ENCODE results near the gene TMEM200B.
"Not testable (repeated sequence)": the region's sequence is repeated elsewhere in the genome, so short reads cannot be mapped to it uniquely, and the experiment has no call there.

The TMEM200B gene

GRCh38 chr1:29136391-29136915, 12.8 kb upstream of the TMEM200B start:
- DNase-seq (ENCODE audit: low read depth, low spot score) = no peak
- no peak overlapping the region for H3K27ac ChIP-seq

DNA sequence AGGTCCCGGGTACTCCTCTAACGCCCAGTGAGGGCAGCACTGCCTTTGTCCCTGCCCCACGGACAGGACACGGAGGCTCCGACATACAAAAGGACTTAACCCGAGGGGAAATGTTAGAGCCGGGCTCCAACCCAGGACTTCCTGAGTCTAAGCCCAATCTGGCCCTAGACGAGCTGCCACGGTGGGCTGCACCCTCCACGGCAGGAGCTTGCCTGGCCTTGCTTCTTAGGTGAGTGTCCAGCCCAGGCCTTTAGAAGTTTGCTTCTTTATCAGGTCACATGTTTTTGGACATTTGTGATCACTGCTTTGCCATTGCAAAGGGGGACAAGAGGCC, 11.0 kb upstream of the TMEM200B start:
- no peak overlapping the region for H3K27ac ChIP-seq

GRCh38 chr1:29133861-29134694, 10.4 kb upstream of the TMEM200B start:
- no peak overlapping the region for H3K27ac ChIP-seq
- no peak for DNase-seq (ENCODE audit: low read depth, low spot score)

More for the DNA sequence above, 11.0 kb upstream of the TMEM200B start:
- no peak for DNase-seq (ENCODE audit: low read depth, low spot score)

GRCh38 chr1:29131056-29131455, 7.4 kb upstream of the TMEM200B start:
- not testable (repeated sequence) for H3K27ac ChIP-seq; DNase-seq (ENCODE audit: low read depth, low spot score)

DNA sequence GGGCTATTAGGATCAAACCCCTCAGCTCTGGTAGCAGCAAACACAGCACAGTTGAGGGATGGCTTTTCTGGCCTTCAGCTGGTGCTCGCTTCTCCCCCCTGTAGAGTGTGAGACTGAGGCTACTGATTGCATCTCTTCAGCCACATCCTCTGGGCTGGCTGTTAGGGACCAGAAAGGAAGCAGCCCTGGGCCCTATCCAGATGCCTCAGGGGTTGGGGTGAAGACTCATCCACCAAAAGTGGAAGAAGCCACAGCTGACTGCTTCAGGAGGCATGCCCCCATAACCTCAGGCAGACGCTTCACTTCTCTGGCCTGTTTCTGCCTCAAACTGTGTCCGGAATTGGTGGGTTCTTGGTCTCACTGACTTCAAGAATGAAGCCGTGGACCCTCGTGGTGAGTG, 6.2 kb upstream of the TMEM200B start:
- no peak overlapping the region for H3K27ac ChIP-seq
- DNase-seq (ENCODE audit: low read depth, low spot score) = no peak

- no peak overlapping the region for H3K27ac ChIP-seq
- no peak for DNase-seq (ENCODE audit: low read depth, low spot score)
Observed at GRCh38 chr1:29128739-29129138, 5.0 kb upstream of the TMEM200B start.

GRCh38 chr1:29126198-29126597, 2.5 kb upstream of the TMEM200B start:
- no peak overlapping the region for H3K27ac ChIP-seq
- no peak for DNase-seq (ENCODE audit: low read depth, low spot score)

GRCh38 chr1:29125788-29126187, 2.1 kb upstream of the TMEM200B start:
- H3K27ac ChIP-seq = no peak overlapping the region
- DNase-seq (ENCODE audit: low read depth, low spot score) = no peak

DNA sequence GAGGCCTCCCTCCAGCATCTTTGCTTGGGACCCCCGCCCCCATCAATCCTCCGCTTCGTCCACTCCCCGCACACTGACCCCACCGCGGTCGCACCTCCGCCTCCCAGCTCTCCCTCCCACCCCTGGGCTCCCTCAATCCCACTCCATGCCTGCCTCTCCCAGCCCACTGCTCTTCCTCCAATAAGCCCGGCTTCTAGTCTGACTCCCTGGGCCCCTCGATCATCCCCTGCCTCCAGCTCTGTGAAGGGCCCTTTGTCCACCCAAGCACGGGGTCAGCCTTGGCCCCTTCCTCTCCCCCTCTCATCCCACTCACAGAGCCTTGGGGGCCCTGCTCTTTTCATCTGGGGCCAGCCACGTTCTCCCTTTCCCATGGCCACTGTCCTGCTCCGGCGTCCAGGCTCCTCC, 1.5 kb upstream of the TMEM200B start:
- no peak overlapping the region for H3K27ac ChIP-seq

GRCh38 chr1:29124366-29125236, 898 bp upstream of the TMEM200B start:
- DNase-seq (ENCODE audit: low read depth, low spot score) = no peak
- H3K27ac ChIP-seq = no peak overlapping the region

More for the DNA sequence above, 1.5 kb upstream of the TMEM200B start:
- DNase-seq (ENCODE audit: low read depth, low spot score) = no peak

DNA sequence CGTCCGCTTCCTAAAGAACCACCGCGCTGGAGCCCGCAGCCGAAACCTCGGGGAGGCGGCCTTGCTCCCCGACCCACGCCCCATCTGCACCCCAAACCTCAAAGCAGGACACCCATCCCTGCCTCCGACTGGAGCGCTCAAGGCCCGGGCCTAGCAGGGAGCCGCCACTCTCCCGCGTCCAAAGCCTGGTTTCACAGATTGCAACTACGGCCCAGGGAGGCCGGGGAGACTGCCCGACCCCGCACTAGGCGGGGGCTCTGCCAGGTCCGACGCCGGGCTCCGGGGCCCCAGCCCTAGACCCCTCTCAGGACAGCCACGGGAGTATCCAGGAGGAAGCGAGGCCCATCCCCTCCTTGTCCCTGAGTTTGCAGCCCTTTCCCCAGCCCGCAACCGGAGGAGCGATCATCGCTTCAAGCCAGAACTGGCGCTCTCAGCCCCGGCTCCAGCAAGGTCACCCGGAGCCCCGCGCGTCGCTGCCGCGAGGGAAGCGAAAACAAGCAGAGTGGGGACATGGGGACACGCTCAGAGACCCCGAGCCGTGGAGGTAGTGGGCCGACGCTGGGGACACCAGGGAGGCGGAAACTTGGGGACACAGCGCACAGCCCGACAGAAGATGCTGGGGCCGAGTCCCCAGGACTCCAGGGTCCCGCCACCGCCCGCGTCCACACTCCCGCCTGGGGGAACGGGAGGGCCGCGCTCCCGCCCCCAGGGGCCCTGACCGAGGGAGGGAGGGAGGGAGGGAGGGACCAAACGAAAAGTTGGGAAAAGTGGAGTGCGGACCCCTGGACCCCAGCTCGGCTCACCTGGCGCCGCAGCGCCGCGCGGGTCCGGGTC, 433 bp downstream of the TMEM200B start:
- no peak for DNase-seq (ENCODE audit: low read depth, low spot score)
- no peak overlapping the region for H3K27ac ChIP-seq

DNA sequence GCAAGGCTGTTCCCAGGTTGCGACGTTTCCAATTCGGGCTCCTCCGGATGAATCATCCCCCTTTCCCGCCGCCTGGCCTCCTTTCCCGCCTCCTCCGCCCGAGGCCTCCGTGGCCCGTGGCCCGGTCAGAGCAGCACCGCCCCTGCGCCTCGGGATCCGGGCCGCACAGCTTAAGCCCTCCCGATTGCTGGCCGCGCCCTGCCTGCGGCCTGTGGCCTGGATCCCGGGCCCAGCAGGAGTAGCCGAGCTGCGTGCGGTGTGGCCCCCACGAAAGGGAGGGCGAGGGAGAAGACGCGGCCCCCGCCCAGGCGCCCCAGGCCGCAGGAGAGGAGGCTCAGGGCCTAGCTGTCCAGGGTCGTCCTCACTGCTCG, 1.0 kb downstream of the TMEM200B start:
- H3K27ac ChIP-seq = no peak overlapping the region
- no peak for DNase-seq (ENCODE audit: low read depth, low spot score)

DNA sequence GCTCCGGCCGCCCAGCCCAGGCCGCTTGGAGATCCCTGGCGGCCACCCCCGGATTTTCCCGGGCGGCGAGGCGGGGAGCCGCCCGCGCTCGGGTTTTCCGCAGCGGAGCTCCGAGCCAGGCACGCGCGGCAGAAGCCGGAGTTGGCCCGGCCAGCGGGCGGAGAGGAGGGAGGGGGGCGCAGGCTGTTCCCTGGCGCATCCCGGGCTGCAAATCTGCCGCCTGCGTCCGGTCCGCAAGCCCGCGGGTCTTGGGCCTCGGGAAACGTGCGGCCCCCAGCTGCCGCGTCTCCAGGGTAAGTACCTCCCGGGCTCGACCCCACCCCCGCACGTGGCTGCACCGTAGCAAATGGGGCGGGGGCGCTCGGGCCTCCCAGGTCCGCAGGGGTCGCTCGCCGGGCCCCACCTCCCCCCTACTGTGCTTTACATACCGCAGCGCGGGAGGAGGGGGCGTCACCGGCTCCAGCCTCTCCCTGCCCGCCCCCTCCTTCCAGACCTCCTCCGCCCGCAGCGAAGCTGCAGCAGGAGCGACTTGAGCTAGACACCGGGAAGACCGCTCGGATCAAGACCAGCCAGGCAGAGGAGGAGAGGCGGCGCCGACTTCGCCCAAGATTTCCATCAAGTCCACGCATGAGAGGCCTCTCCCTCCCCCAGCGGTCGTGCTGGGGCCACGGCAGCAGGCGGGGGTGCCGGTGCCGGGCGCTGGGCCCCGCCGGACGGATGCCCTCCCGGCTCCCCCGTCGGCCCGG, 1.6 kb downstream of the TMEM200B start:
- no peak for DNase-seq (ENCODE audit: low read depth, low spot score)

GRCh38 chr1:29121516-29121935, 2.2 kb downstream of the TMEM200B start:
- DNase-seq (ENCODE audit: low read depth, low spot score) = no peak
- H3K27ac ChIP-seq = no peak overlapping the region

More for the DNA sequence above, 1.6 kb downstream of the TMEM200B start:
- no peak overlapping the region for H3K27ac ChIP-seq

DNA sequence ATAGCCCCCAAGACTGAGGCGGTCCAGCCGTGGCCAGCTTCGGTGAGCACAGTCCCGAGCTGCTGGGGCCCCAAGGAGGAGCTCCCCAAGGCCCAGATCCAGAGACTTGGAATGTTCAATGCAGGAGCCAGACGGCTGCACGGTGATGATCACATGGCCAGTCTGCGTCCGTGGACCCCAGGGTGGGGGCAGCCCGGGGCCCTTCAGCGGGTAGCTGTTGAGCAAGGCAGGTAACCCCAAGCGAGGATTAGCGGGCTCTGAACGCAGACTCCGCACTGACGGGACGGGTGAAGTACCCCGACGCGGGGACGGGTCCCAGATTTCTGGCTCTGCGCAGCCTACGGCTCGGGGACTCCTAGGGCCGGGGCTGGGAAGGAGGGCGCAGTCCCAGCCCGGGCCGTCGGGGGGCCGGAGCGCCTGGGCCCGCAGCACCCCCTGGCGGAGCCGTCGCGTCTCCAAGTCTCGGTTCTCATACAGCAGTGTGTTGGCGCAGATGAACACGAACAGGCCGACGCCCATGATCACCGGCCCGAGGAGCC, 2.7 kb downstream of the TMEM200B start:
- DNase-seq (ENCODE audit: low read depth, low spot score) = no peak
- no peak overlapping the region for H3K27ac ChIP-seq

DNA sequence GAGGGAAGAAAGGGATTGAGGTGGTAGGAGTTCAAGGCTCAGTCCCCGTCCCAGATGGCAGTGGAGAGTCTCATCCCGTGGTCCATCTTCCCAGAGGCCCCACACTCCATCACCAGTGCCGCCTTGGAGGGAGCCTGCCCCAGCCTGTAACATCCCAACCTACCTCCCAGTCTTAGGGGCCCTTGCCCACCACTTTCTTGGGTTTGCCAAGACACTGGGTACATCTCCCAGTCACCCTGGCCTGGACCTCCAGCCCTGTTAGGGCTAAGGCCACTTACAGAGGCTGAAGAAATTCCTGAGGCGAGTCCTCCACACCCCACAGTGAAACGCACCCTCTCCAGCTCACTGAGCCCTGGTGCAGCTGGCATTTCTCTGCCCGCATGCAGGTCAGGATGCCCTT, 3.3 kb downstream of the TMEM200B start:
- no peak for DNase-seq (ENCODE audit: low read depth, low spot score)
- no peak overlapping the region for H3K27ac ChIP-seq

- no peak overlapping the region for H3K27ac ChIP-seq
- no peak for DNase-seq (ENCODE audit: low read depth, low spot score)
Observed at GRCh38 chr1:29119121-29119929, 4.4 kb downstream of the TMEM200B start.

DNA sequence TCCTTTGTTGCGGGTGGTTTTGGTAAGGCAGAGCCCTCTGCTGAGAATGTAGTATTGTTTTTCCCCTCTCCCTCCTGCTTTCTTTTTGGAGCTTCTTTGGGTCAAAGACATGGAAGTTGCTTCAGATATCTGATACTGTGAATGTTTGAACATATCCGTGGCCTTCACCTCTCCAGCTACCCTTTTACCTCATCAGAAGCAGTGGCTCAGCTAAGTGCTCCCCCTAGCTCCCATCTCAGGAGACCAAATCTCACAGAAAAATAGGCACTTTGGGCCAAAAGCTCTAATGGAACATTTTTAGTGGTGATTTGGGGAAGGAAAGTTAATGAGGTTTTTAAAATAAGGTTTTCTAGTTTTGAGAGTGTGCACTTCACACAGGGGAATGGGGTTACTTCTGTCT, 6.3 kb downstream of the TMEM200B start:
- no peak overlapping the region for H3K27ac ChIP-seq

GRCh38 chr1:29114654-29115053, 9.0 kb downstream of the TMEM200B start:
- no peak overlapping the region for H3K27ac ChIP-seq
- DNase-seq (ENCODE audit: low read depth, low spot score) = no peak

More for the DNA sequence above, 6.3 kb downstream of the TMEM200B start:
- DNase-seq (ENCODE audit: low read depth, low spot score) = no peak
